NT2/D1 (cell line): ENCODE data around the gene PDE4C.

Source experiments
- SUZ12 ChIP-seq: IDR thresholded peaks from 2 replicates; pipeline ENCODE4 v1.6.1; 2011; ENCODE audit not compliant: insufficient read length, insufficient read depth; ENCODE audit errors: extremely low read depth
- YY1 ChIP-seq: IDR thresholded peaks from 2 replicates; pipeline ENCODE4 v1.6.1; 2011; ENCODE audit not compliant: insufficient read length, insufficient read depth
- ZNF274 ChIP-seq: IDR thresholded peaks from 2 replicates; pipeline ENCODE4 v1.6.1; 2011; ENCODE audit warnings: mild to moderate bottlenecking, low read depth, low read length

- TF ChIP-seq SUZ12 (no peak), ZNF274 (no peak), YY1 (no peak)
Measured at GRCh38 chr19:18230941-18231734, 4.9 kb upstream of the PDE4C start.
